Transverse colon (tissue), 4 donors: Measurements from ENCODE around the gene SIRPB1. TPM values are rescaled to one million over a fixed set of nuclear protein-coding genes. Genes with fewer than 3 reads are reported as not detected.
A peak's percentile ranks its signal among the peaks of the same experiment; 100 is the strongest.

Source experiments
- DNase-seq: peaks from one replicate; pipeline ENCODE4 v3.0.0-alpha.2; 2019
- H3K27ac ChIP-seq, 4 donors: fragments of 200-600 bp; sonication (generic); 2 replicates each; pipeline ENCODE4 v1.5.1; 2016 to 2018; ENCODE audit warnings: inconsistent platforms in 4 of 4
- H3K27me3 ChIP-seq: fragments of 200-600 bp; sonication (generic); 2 replicates; pipeline ENCODE4 v1.5.1; 2017; ENCODE audit warnings: inconsistent platforms
- H3K36me3 ChIP-seq, 4 donors: fragments of 200-600 bp; sonication (generic); 2 replicates each; pipeline ENCODE4 v1.5.1; 2017 to 2019; ENCODE audit warnings: inconsistent platforms in 4 of 4
- H3K4me1 ChIP-seq, 4 donors: fragments of 200-600 bp; sonication (generic); 2 replicates each; pipeline ENCODE4 v1.5.1; 2017 to 2020; ENCODE audit warnings: inconsistent platforms in 4 of 4
- H3K4me3 ChIP-seq, 4 donors: fragments of 200-600 bp; sonication (generic); 1 replicate in 1 of 4; 2 replicates in 3 of 4; pipeline versions ENCODE4 v1.5.1 to v1.6.1; 2017 to 2019; ENCODE audit warnings: inconsistent platforms in 4 of 4
- H3K9me3 ChIP-seq, 2 donors: fragments of 200-600 bp; sonication (generic); 2 replicates each; pipeline ENCODE4 v1.5.1; 2017 to 2019; ENCODE audit warnings: inconsistent platforms in 2 of 2
- CTCF ChIP-seq, 5 experiments: fragments of 200-600 bp in 3 of 5; fragments of 450-650 bp in 2 of 5; sonication (generic) in 3 of 5; IDR thresholded peaks; 1 replicate in 2 of 5; 2 replicates in 3 of 5; pipeline ENCODE4 v1.5.1; 2016 to 2017; ENCODE audit warnings: antibody characterized with exemption in 5 of 5, inconsistent platforms in 3 of 5, mild to moderate bottlenecking in 2 of 5, moderate library complexity in 1 of 5
- EP300 ChIP-seq: sonication (generic); formaldehyde crosslinking; IDR thresholded peaks from one replicate; pipeline ENCODE4 v1.6.1; 2017; ENCODE audit warnings: antibody characterized with exemption, low read depth
- POLR2A ChIP-seq: fragments of 450-650 bp; IDR thresholded peaks from one replicate; pipeline ENCODE4 v1.6.1; 2016; ENCODE audit warnings: antibody characterized with exemption, mild to moderate bottlenecking, moderate library complexity
- POLR2AphosphoS5 ChIP-seq, 3 donors: sonication (generic); formaldehyde crosslinking; IDR thresholded peaks; one replicate each; pipeline ENCODE4 v1.6.1; 2016; ENCODE audit warnings: antibody characterized with exemption in 3 of 3
- WGBS, 2 donors: methylation state at CpG; one replicate each; pipeline ENCODE4 v1.1.5; 2018; ENCODE audit warnings: low coverage in 1 of 2; 5-methylcytosine and 5-hydroxymethylcytosine counted together
- in situ Hi-C, 4 donors: fragments of 200-750 bp; cut with MboI; loops; one replicate each; pipeline versions ENCODE4 v1.15.0 to v1.15.1; 2017; ENCODE audit warnings: low sequenced_read_pairs in 3 of 4, low pct_ligation_motif_present in 1 of 4, low pct_unique_long_range_greater_than_20kb in 1 of 4
- intact Hi-C: fragments of 100-400 bp; cut with DNase I; formaldehyde crosslinking; loops from one replicate; pipeline ENCODE4 v1.15.1; 2023; ENCODE audit warnings: low total_unique reads
- total RNA-seq, 4 donors: library from RNA; depleted of rRNA; stranded (reverse); fragments of >200 nt; gene quantifications; one replicate each; pipeline ENCODE4 v1.1.0, GENCODE V29; 2016

SIRPB1 gene
- total RNA-seq, 4 donors from 2014 or later = 0.14 to 1.3 TPM; not detected in 2

- TF ChIP-seq POLR2AphosphoS5 (IDR thresholded peaks at IDR 0.05) = no peak
- TF ChIP-seq POLR2A = no peak
- TF ChIP-seq CTCF (IDR thresholded peaks at IDR 0.05) = no peak
- Histone ChIP-seq H3K4me1 (no peaks in the 10 kb centered on the region), H3K36me3 (no peaks in the 10 kb centered on the region), H3K27ac (no peak overlapping the region), H3K27me3 (peaks cover 5% of the 10 kb centered on the region), H3K4me3 (no peak overlapping the region), H3K9me3 (no peaks in the 10 kb centered on the region)
- WGBS, 2 donors = 33 to 43% methylated on average over 2 of the region's 2 CpGs
- intact Hi-C loops (no loop called here), in situ Hi-C loops (no loop called here)
- DNase-seq = no peak
Observed at GRCh38 chr20:1660246-1660645, 40.4 kb upstream of the SIRPB1 start.

- Histone ChIP-seq H3K27me3 (peaks cover 5% of the 10 kb centered on the region), H3K4me1 (no peaks in the 10 kb centered on the region), H3K4me3 (peak within 1 kb of the TSS in 1 of 4 donors; percentile 23), H3K36me3 (no peaks in the 10 kb centered on the region), H3K9me3 (no peaks in the 10 kb centered on the region), H3K27ac (peak within 1 kb of the TSS in 3 of 4 donors; percentile 34 to 56 (median 48))
- WGBS, 2 donors = 60 to 63% methylated on average over 3 to 5 of the region's 5 CpGs
- in situ Hi-C loops (no loop called here), intact Hi-C loops (no loop called here)
- no peak for TF ChIP-seq POLR2A
- TF ChIP-seq CTCF (IDR thresholded peaks at IDR 0.05) = no peak
- TF ChIP-seq EP300 = no peak
- peak in 1 of 3 donors; percentile 49 for TF ChIP-seq POLR2AphosphoS5 (IDR thresholded peaks at IDR 0.05)
- no peak for DNase-seq
Observed at GRCh38 chr20:1657556-1658334, 37.9 kb upstream of the SIRPB1 start, which contains the start of gene SIRPG. Gene SIRPG (minus strand): TSS chr20:1657779. CDS start chr20:1657714, 65 bp downstream.

DNA sequence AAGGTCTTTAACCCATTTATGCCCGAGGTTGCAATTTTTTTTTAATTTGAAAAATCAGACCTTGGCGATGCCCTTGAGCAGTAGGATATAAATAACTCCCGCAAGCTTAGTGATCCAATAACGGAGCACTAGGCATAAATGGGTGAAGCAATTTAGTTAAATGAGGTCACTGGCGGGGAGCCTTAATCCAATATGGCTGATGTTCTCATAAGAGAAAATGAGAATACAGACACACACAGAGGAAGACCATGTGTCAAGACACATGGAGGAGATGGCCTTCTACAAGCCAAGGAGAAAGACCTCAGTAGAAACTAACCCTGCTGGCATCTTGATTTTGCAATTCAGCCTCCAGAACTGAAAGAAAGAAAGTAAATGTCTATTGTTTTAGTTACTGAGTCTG is 37.0 kb upstream of the SIRPB1 start:
- TF ChIP-seq EP300 (no peak), CTCF (IDR thresholded peaks at IDR 0.05) (no peak), POLR2A (no peak), POLR2AphosphoS5 (IDR thresholded peaks at IDR 0.05) (no peak)
- no peak for DNase-seq
- no peaks in the 10 kb centered on the region for H3K4me1 ChIP-seq
- WGBS, 2 donors = 69 to 85% methylated on average over 5 of the region's 5 CpGs
- H3K4me3 ChIP-seq = peak overlapping the region in 1 of 4 donors; percentile 14
- in situ Hi-C loops = no loop called here
- peak overlapping the region in 3 of 4 donors; percentile 34 to 56 (median 48) for H3K27ac ChIP-seq
- no peaks in the 10 kb centered on the region for H3K9me3 ChIP-seq
- no peaks in the 10 kb centered on the region for H3K36me3 ChIP-seq
- H3K27me3 ChIP-seq = peaks cover 5% of the 10 kb centered on the region
- intact Hi-C loops = no loop called here

DNA sequence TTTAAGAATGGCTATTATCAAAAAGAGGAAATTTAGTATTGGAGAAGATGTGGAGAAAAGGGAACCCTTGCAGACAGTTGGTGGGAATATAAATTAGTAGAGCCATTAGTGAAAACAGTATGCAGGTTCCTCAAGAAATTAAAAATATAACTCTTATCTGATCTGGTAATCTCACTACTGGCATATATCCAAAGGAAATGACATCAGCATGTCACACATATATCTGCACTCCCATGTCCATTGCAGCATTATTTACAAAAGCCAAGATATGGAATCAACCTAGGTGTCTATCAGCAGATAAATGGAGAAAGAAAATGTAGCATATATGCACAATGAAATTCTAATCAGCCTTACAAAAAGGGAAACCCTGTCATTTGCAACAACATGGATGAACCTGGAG is 35.2 kb upstream of the SIRPB1 start:
- H3K36me3 ChIP-seq = no peaks in the 10 kb centered on the region
- no peak overlapping the region for H3K4me3 ChIP-seq
- TF ChIP-seq POLR2A = no peak
- peak in 1 of 3 donors; percentile 20 for TF ChIP-seq POLR2AphosphoS5 (IDR thresholded peaks at IDR 0.05)
- no peak for TF ChIP-seq EP300
- intact Hi-C loops = no loop called here
- no peaks in the 10 kb centered on the region for H3K4me1 ChIP-seq
- H3K27ac ChIP-seq = no peak overlapping the region
- no peaks in the 10 kb centered on the region for H3K9me3 ChIP-seq
- DNase-seq = no peak
- in situ Hi-C loops = no loop called here
- H3K27me3 ChIP-seq = peaks cover 5% of the 10 kb centered on the region
